Renal cortex interstitium (tissue), 15 donors: Measurements from ENCODE around the gene JUND. TPM values are rescaled to one million over a fixed set of nuclear protein-coding genes. Genes with fewer than 3 reads are reported as not detected.
A peak's percentile ranks its signal among the peaks of the same experiment; 100 is the strongest.
"Not testable (repeated sequence)": the region's sequence is repeated elsewhere in the genome, so short reads cannot be mapped to it uniquely, and the experiment has no call there.

Experiments used
- DNase-seq, 11 donors: peaks; one replicate each; pipeline ENCODE4 v3.0.0-alpha.2; 2013; ENCODE audit warnings: low read depth in 9 of 11, low spot score in 4 of 11; ENCODE audit errors: extremely low read depth in 1 of 11
- long read RNA-seq, 16 experiments: transcript quantifications; one replicate each; lab custom pipeline, GENCODE V29; 2026
- polyA plus RNA-seq, 3 donors: library from polyadenylated mRNA; unstranded; fragments of 120-200 nt; gene quantifications; one replicate each; pipeline ENCODE4 v1.2.1, GENCODE V29; 2013; ENCODE audit not compliant: insufficient read length in 3 of 3

The JUND gene
- polyA plus RNA-seq, result 100 to 1,000 TPM in 2 of 3 donors, 10 to 100 TPM in 1; 71.4 to 135 (median 103) TPM
- long read RNA-seq, donor 1, transcript JUND-201 (1 exons, 1,863 nt), result major isoform, 231 of 231 reads
- long read RNA-seq, donor 1, partial matches to known transcripts, result 0 of 231 reads
- long read RNA-seq, donor 1, other reads (novel, unspliced or antisense), result 0 of 231 reads
- long read RNA-seq, donor 2, transcript JUND-201 (1 exons, 1,863 nt), result major isoform, 268 of 268 reads
- long read RNA-seq, donor 2, partial matches to known transcripts, result 0 of 268 reads
- long read RNA-seq, donor 2, other reads (novel, unspliced or antisense), result 0 of 268 reads
- long read RNA-seq, donor 3, transcript JUND-201 (1 exons, 1,863 nt), result major isoform, 690 of 690 reads
- long read RNA-seq, donor 3, partial matches to known transcripts, result 0 of 690 reads
- long read RNA-seq, donor 3, other reads (novel, unspliced or antisense), result 0 of 690 reads
- long read RNA-seq, donor 4, transcript JUND-201 (1 exons, 1,863 nt), result major isoform, 261 of 261 reads
- long read RNA-seq, donor 4, partial matches to known transcripts, result 0 of 261 reads
- long read RNA-seq, donor 4, other reads (novel, unspliced or antisense), result 0 of 261 reads
- long read RNA-seq, donor 5, transcript JUND-201 (1 exons, 1,863 nt), result major isoform, 700 of 700 reads
- long read RNA-seq, donor 5, partial matches to known transcripts, result 0 of 700 reads
- long read RNA-seq, donor 5, other reads (novel, unspliced or antisense), result 0 of 700 reads
- long read RNA-seq, donor 6, transcript JUND-201 (1 exons, 1,863 nt), result major isoform, 435 of 435 reads
- long read RNA-seq, donor 6, partial matches to known transcripts, result 0 of 435 reads
- long read RNA-seq, donor 6, other reads (novel, unspliced or antisense), result 0 of 435 reads
- long read RNA-seq, donor 7, transcript JUND-201 (1 exons, 1,863 nt), result major isoform, 360 of 360 reads
- long read RNA-seq, donor 7, partial matches to known transcripts, result 0 of 360 reads
- long read RNA-seq, donor 7, other reads (novel, unspliced or antisense), result 0 of 360 reads
- long read RNA-seq, donor 8, result 0 reads
- long read RNA-seq, donor 9, transcript JUND-201 (1 exons, 1,863 nt), result major isoform, 236 of 236 reads
- long read RNA-seq, donor 9, partial matches to known transcripts, result 0 of 236 reads
- long read RNA-seq, donor 9, other reads (novel, unspliced or antisense), result 0 of 236 reads
- long read RNA-seq, donor 10, transcript JUND-201 (1 exons, 1,863 nt), result major isoform, 305 of 305 reads
- long read RNA-seq, donor 10, partial matches to known transcripts, result 0 of 305 reads
- long read RNA-seq, donor 10, other reads (novel, unspliced or antisense), result 0 of 305 reads
- long read RNA-seq, donor 11, transcript JUND-201 (1 exons, 1,863 nt), result major isoform, 504 of 504 reads
- long read RNA-seq, donor 11, partial matches to known transcripts, result 0 of 504 reads
- long read RNA-seq, donor 11, other reads (novel, unspliced or antisense), result 0 of 504 reads
- long read RNA-seq, donor 12, transcript JUND-201 (1 exons, 1,863 nt), result major isoform, 176 of 176 reads
- long read RNA-seq, donor 12, partial matches to known transcripts, result 0 of 176 reads
- long read RNA-seq, donor 12, other reads (novel, unspliced or antisense), result 0 of 176 reads
- long read RNA-seq, donor 13, transcript JUND-201 (1 exons, 1,863 nt), result major isoform, 521 of 521 reads
- long read RNA-seq, donor 13, partial matches to known transcripts, result 0 of 521 reads
- long read RNA-seq, donor 13, other reads (novel, unspliced or antisense), result 0 of 521 reads
- long read RNA-seq, donor 14, transcript JUND-201 (1 exons, 1,863 nt), result major isoform, 284 of 284 reads
- long read RNA-seq, donor 14, partial matches to known transcripts, result 0 of 284 reads
- long read RNA-seq, donor 14, other reads (novel, unspliced or antisense), result 0 of 284 reads
- long read RNA-seq, donor 15, transcript JUND-201 (1 exons, 1,863 nt), result major isoform, 123 of 123 reads
- long read RNA-seq, donor 15, partial matches to known transcripts, result 0 of 123 reads
- long read RNA-seq, donor 15, other reads (novel, unspliced or antisense), result 0 of 123 reads
- long read RNA-seq, donor 16, transcript JUND-201 (1 exons, 1,863 nt), result major isoform, 729 of 729 reads
- long read RNA-seq, donor 16, partial matches to known transcripts, result 0 of 729 reads
- long read RNA-seq, donor 16, other reads (novel, unspliced or antisense), result 0 of 729 reads

GRCh38 chr19:18281082-18282020 lies at the start of gene JUND:
Gene JUND (minus strand): TSS chr19:18281622. CDS start chr19:18281484, 138 bp downstream.
- peak in 10 of 11 donors; percentile 93 to 99 (median 96) for DNase-seq

DNA sequence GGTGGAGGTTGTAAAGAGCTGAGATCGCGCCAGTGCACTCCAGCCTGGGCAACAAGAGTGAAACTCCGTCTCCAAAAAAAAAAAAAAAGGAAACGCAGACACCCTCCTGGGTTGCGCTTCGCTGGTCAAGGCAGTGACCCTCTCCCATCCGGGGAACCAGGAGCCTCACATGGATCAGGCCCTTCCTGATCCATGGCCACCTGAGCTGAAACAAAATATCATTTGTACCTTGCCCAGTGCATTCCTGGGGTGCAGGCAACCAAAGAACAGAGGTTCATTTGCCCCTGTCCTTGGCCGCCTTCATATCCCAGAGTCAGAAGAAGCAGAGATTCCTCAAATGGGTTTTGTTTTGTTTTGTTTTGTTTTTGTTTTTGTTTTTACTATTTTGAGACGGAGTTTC lies 49.4 kb upstream of the JUND start:
- DNase-seq, result peak in 1 of 11 donors; percentile 37

- DNase-seq, result no peak
Observed at GRCh38 chr19:18329035-18329376, 47.6 kb upstream of the JUND start.

DNA sequence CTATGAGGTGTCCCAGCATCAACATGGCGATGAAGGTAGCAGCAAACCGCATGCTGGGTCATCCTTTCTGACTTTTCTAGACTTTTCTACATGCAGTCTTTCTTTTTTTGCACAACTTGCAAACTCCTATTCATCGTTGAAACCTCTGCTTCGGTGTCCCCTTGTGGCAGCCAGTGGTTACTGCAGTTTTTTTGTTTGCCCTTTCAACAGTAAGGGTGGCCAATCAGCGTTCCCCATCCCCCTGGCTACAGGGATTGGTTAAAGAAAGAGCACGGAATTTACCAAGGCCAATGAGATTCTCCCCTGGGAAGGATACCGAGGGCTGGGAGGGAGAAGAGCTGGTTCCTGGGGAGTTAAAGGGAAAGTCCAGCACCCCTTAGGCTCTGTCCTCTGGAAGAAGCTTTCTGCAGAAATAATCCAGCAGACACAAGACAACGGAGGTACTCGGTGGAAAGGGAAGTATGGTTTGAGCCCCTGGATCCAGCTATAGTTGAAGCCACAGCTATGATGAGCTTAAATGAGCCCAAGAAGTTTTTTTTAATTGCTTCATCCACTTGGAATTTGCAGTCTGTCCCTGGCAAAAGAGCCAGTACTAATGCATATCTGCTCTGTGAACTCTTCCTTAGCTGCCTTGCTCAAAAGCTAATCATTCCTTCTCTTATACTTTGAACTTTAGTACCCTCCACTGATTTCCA lies 47.1 kb upstream of the JUND start:
- DNase-seq, result peak in 10 of 11 donors; percentile 84 to 97 (median 94)

DNA sequence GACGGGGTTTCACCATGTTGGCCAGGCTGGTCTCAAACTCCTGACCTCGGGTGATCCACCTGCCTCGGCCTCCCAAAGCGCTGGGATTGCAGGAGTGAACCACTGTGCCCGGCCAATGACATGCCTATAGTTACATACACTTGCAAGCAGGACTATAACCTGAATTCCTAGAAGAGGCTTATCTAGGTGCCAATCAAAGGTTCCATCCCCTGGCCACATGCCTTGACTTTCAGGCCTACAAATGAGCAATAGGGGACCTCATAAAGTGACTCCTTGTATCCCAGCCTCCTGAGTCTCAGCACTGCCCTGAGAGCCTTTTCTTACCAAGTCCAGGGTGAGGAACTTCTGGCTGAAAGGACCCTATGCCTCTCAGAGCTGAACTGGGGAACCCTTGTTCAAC lies 45.4 kb upstream of the JUND start:
- no peak for DNase-seq

- DNase-seq, result not testable (repeated sequence)
Observed at GRCh38 chr19:18324373-18324731, 42.9 kb upstream of the JUND start.

GRCh38 chr19:18322759-18323460 lies 41.5 kb upstream of the JUND start, which contains the start of gene LSM4:
Gene LSM4 (minus strand): TSS chr19:18323076. CDS start chr19:18323020, 56 bp downstream.
- peak; percentile 93 to 97 (median 96) for DNase-seq

GRCh38 chr19:18322318-18322758 lies 40.9 kb upstream of the JUND start:
- DNase-seq, result no peak

- no peak for DNase-seq
Observed at GRCh38 chr19:18321734-18322102, 40.3 kb upstream of the JUND start.

GRCh38 chr19:18320865-18321733 lies 39.7 kb upstream of the JUND start:
- DNase-seq, result no peak

GRCh38 chr19:18319591-18320135 lies 38.2 kb upstream of the JUND start:
- DNase-seq, result no peak

GRCh38 chr19:18317961-18318800 lies 36.8 kb upstream of the JUND start:
- DNase-seq, result no peak

- no peak for DNase-seq
Observed at GRCh38 chr19:18313398-18313797, 32.0 kb upstream of the JUND start.
